ENCODE results near the gene IMPDH1.

IMPDH1 gene

DNA sequence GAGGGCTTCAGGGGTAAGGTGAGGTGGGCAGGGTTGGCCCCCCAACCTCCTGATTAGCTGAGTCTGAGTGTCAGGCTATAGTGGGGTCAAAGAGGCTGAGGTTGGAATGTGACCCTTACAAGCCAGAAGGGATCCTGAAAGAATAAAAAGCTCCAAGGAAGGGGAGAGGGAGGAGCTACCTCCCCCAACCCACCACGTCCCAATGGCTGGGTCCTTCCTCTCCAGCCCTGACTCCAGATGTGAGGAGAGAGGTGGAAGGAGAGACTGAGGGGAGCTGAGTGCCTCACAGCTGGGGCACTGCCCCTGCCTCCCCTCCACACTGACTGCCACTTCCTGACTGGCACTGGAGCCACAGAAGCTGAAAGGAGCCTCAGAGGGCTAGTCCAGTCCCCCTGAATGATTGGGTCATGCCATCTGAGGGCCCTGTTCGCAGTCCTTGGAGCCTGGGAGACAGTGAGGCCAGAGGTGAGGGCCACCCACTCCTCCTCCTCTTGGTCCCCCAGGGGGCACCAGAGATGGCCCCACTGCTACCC is 20.6 kb downstream of the IMPDH1 start:
- no peaks in the 10 kb centered on the region for H4K20me1 ChIP-seq (ENCODE audit: insufficient read depth, low read length)
- no peak for TF ChIP-seq EZH2 (optimal IDR thresholded peaks at IDR 0.05; ENCODE audit: low read depth, low read length)
- TF ChIP-seq, protein P1, sequence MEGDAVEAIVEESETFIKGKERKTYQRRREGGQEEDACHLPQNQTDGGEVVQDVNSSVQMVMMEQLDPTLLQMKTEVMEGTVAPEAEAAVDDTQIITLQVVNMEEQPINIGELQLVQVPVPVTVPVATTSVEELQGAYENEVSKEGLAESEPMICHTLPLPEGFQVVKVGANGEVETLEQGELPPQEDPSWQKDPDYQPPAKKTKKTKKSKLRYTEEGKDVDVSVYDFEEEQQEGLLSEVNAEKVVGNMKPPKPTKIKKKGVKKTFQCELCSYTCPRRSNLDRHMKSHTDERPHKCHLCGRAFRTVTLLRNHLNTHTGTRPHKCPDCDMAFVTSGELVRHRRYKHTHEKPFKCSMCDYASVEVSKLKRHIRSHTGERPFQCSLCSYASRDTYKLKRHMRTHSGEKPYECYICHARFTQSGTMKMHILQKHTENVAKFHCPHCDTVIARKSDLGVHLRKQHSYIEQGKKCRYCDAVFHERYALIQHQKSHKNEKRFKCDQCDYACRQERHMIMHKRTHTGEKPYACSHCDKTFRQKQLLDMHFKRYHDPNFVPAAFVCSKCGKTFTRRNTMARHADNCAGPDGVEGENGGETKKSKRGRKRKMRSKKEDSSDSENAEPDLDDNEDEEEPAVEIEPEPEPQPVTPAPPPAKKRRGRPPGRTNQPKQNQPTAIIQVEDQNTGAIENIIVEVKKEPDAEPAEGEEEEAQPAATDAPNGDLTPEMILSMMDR (IDR thresholded peaks at IDR 0.05; ENCODE audit: low read length): no peak
- no peak for TF ChIP-seq EZH2phosphoT487 (IDR thresholded peaks at IDR 0.05; ENCODE audit: low read length)

DNA sequence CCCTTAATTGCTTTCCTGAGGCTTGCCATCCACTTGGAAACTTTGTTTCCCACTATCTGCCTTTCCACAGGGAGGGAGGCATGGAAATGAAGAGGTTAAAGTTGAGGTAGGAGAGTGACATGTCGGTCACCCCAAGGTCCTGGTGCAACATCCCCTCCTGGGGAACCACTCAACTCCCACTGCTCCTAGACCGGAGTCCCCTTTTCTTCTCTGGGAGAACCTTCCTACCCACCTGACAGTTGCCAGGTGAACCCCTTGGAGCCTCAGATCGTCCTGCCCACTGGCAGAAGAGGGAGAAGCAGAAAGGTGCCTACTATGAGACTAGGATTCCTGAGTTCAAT is 21.7 kb downstream of the IMPDH1 start:
- no peaks in the 10 kb centered on the region for H3K9me2 ChIP-seq (replicated peaks; ENCODE audit: insufficient read depth, low read length)
- H3K4me2 ChIP-seq (ENCODE audit: low read depth, low read length): peak overlapping the region; percentile 23; the same call in 1 of the 2 replicates
- H4K20me1 ChIP-seq (ENCODE audit: insufficient read depth, low read length): no peaks in the 10 kb centered on the region
- no peaks in the 10 kb centered on the region for H3K36me3 ChIP-seq (replicated peaks; ENCODE audit: insufficient read depth, low read length)
- no peak for TF ChIP-seq EZH2 (optimal IDR thresholded peaks at IDR 0.05; ENCODE audit: low read depth, low read length)
- TF ChIP-seq, protein P1 (IDR thresholded peaks at IDR 0.05; ENCODE audit: low read length): no peak
- TF ChIP-seq EZH2phosphoT487 (IDR thresholded peaks at IDR 0.05; ENCODE audit: low read length): no peak
- no peak for DNase-seq
- no peaks in the 10 kb centered on the region for H3K9me3 ChIP-seq (replicated peaks; ENCODE audit: insufficient read depth, low read length)
- H3K79me2 ChIP-seq (ENCODE audit: low read length): no peaks in the 10 kb centered on the region
- H3F3A ChIP-seq (ENCODE audit: insufficient read depth, low read length): no peaks in the 10 kb centered on the region
- peaks cover 5% of the 10 kb centered on the region for H3K27me3 ChIP-seq (replicated peaks; ENCODE audit: insufficient read depth, low read length)
- H3K9ac ChIP-seq (ENCODE audit: low read length): no peak overlapping the region
- H3K4me3 ChIP-seq (ENCODE audit: low read length): no peak overlapping the region
- no peak overlapping the region for H2AFZ ChIP-seq (ENCODE audit: low read length)
- H3K27ac ChIP-seq (ENCODE audit: low read length): no peak overlapping the region
- no peaks in the 10 kb centered on the region for H3K4me1 ChIP-seq (ENCODE audit: low read length)

More for the DNA sequence above, 20.6 kb downstream of the IMPDH1 start:
- DNase-seq: no peak
- no peak overlapping the region for H2AFZ ChIP-seq (ENCODE audit: low read length)
- no peaks in the 10 kb centered on the region for H3K9me2 ChIP-seq (replicated peaks; ENCODE audit: insufficient read depth, low read length)
- no peaks in the 10 kb centered on the region for H3K36me3 ChIP-seq (replicated peaks; ENCODE audit: insufficient read depth, low read length)
- no peaks in the 10 kb centered on the region for H3F3A ChIP-seq (ENCODE audit: insufficient read depth, low read length)
- H3K4me1 ChIP-seq (ENCODE audit: low read length): no peaks in the 10 kb centered on the region
- no peak overlapping the region for H3K4me2 ChIP-seq (ENCODE audit: low read depth, low read length)
- no peaks in the 10 kb centered on the region for H3K9me3 ChIP-seq (replicated peaks; ENCODE audit: insufficient read depth, low read length)
- peaks cover 5% of the 10 kb centered on the region for H3K27me3 ChIP-seq (replicated peaks; ENCODE audit: insufficient read depth, low read length)
- no peaks in the 10 kb centered on the region for H3K79me2 ChIP-seq (ENCODE audit: low read length)
- no peak overlapping the region for H3K9ac ChIP-seq (ENCODE audit: low read length)
- H3K4me3 ChIP-seq (ENCODE audit: low read length): no peak overlapping the region
- H3K27ac ChIP-seq (ENCODE audit: low read length): no peak overlapping the region

DNA sequence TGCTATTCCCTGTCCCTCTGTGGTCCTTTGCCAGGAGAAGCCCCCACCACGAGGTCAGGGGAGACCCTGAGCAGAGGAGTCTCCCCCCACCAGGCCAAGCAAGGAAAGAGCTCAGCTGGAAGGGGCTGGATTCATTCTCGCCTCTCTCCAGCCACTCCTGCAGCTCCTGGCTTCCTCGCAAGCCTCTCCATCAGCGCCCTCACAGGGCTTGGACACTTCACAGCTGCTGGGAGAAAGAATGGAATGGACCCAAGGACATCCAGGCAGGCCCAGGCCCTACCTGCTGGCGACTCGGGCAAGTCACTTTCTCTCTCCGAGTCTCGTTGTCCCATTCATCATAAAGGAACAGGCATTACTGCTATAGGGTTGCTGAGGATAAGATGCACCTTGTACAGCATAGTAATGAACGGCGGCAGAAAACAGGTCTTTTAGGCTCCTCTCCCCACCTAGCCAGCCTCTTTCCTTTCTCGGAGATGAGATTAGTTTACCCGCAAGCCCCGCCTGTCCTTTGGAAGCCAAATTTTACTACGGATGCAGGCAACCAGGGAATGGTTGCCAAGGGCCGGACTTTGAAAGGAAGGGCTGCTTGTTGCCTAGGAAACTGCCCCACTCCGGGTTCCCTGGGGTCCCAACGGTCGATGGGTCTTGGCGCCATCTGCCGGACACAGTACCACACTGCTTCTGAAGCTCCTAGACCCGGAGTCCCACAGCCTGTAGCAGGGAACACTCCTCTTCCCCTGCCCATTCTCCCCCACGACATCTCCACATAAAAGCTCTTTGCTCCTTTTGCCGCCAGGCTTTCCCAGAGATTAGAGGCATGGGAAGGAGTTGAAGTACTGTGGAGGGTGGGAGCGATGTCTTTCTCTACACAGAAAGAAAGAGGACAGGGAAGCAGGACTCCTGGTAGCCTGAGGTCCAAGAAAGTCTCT is 22.3 kb downstream of the IMPDH1 start:
- TF ChIP-seq, protein P1 (IDR thresholded peaks at IDR 0.05; ENCODE audit: low read length): peak; percentile 94
- no peak for TF ChIP-seq EZH2phosphoT487 (IDR thresholded peaks at IDR 0.05; ENCODE audit: low read length)
- Histone ChIP-seq H3K9ac (ENCODE audit: low read length) (no peak overlapping the region), H3K9me3 (replicated peaks; ENCODE audit: insufficient read depth, low read length) (no peaks in the 10 kb centered on the region), H3K27ac (ENCODE audit: low read length) (no peak overlapping the region), H3K4me2 (ENCODE audit: low read depth, low read length) (peak overlapping the region; percentile 23; the same call in 1 of the 2 replicates), H3F3A (ENCODE audit: insufficient read depth, low read length) (no peaks in the 10 kb centered on the region), H3K4me3 (ENCODE audit: low read length) (no peak overlapping the region), H3K27me3 (replicated peaks; ENCODE audit: insufficient read depth, low read length) (peaks cover 5% of the 10 kb centered on the region), H4K20me1 (ENCODE audit: insufficient read depth, low read length) (no peaks in the 10 kb centered on the region), H3K4me1 (ENCODE audit: low read length) (no peaks in the 10 kb centered on the region), H2AFZ (ENCODE audit: low read length) (0 out of 2 replicates have a peak overlapping the region, but pooled peaks have one; percentile 5), H3K79me2 (ENCODE audit: low read length) (no peaks in the 10 kb centered on the region), H3K9me2 (replicated peaks; ENCODE audit: insufficient read depth, low read length) (no peaks in the 10 kb centered on the region), H3K36me3 (replicated peaks; ENCODE audit: insufficient read depth, low read length) (no peaks in the 10 kb centered on the region)
- peak; percentile 65 for DNase-seq
